ENCODE measurements around the gene EIF2B1.

GRCh38 chr12:123607756-123608155 lies 25.7 kb downstream of the EIF2B1 start:
- no peak for TF ChIP-seq RNF2 (IDR thresholded peaks at IDR 0.05)
- no peak for TF ChIP-seq ZNF232 (CRISPR knock-in tag; IDR thresholded peaks at IDR 0.05)
- no peak for TF ChIP-seq SFPQ (IDR thresholded peaks at IDR 0.05; ENCODE audit: low read depth, low read length)
- TF ChIP-seq NBN (IDR thresholded peaks at IDR 0.05; ENCODE audit: low read depth): no peak
- TF ChIP-seq RBM14 (IDR thresholded peaks at IDR 0.05; ENCODE audit: borderline replicate concordance, insufficient read depth, low read depth, low read length): no peak
- TF ChIP-seq POLR2A (conservative IDR thresholded peaks at IDR 0.05): no peak
- no peak for TF ChIP-seq HDGF (IDR thresholded peaks at IDR 0.05)
- TF ChIP-seq TEAD1 (CRISPR knock-in tag; IDR thresholded peaks at IDR 0.05): no peak
- no peak for TF ChIP-seq MAFK (IDR thresholded peaks at IDR 0.05; ENCODE audit: low read length)
- no peak for TF ChIP-seq PTTG1 (tag; IDR thresholded peaks at IDR 0.05; ENCODE audit: low read depth)
